Nephron progenitor cell (in vitro differentiated cells): Measurements from ENCODE around the gene CHM.

ENCODE experiments used
- DNase-seq: peaks from one replicate; pipeline ENCODE4 v3.0.0; 2021
- H3K27ac Mint-ChIP-seq: 2 replicates; pipeline ENCODE4 v1.8.0; 2021; ENCODE audit warnings: mild to moderate bottlenecking, moderate library complexity, mixed read lengths
- H3K27me3 Mint-ChIP-seq: 2 replicates; pipeline ENCODE4 v1.8.0; 2021; ENCODE audit warnings: mild to moderate bottlenecking, low read depth, mixed read lengths; ENCODE audit not compliant: poor library complexity
- H3K36me3 Mint-ChIP-seq: 2 replicates; pipeline ENCODE4 v1.8.0; 2021; ENCODE audit warnings: low read depth, mixed read lengths
- H3K4me1 Mint-ChIP-seq: 2 replicates; pipeline ENCODE4 v1.8.0; 2021; ENCODE audit warnings: mixed read lengths
- H3K4me3 Mint-ChIP-seq: 2 replicates; pipeline ENCODE4 v1.8.0; 2021; ENCODE audit warnings: mild to moderate bottlenecking, moderate library complexity, mixed read lengths
- H3K9me3 Mint-ChIP-seq: 2 replicates; pipeline ENCODE4 v1.8.0; 2021; ENCODE audit warnings: mild to moderate bottlenecking, moderate library complexity, mixed read lengths
- CTCF ChIP-seq: fragments of 200-600 bp; sonication (generic); IDR thresholded peaks from 2 replicates; pipeline ENCODE4 v1.5.0; 2021; ENCODE audit warnings: antibody characterized with exemption

Gene CHM

GRCh38 chrX:86047936-86048280 lies 550 bp upstream of the CHM start:
- no peak for TF ChIP-seq CTCF
- H3K9me3 Mint-ChIP-seq, result peaks cover 11% of the 10 kb centered on the region
- no peaks in the 10 kb centered on the region for H3K27me3 Mint-ChIP-seq
- H3K27ac Mint-ChIP-seq, result no peak overlapping the region
- H3K4me1 Mint-ChIP-seq, result peaks cover 11% of the 10 kb centered on the region
- H3K4me3 Mint-ChIP-seq, result no peak overlapping the region
- no peak for DNase-seq
- peaks cover 19% of the 10 kb centered on the region for H3K36me3 Mint-ChIP-seq

GRCh38 chrX:86044216-86044615 lies 3.1 kb downstream of the CHM start:
- H3K27ac Mint-ChIP-seq, result no peak overlapping the region
- H3K4me3 Mint-ChIP-seq, result no peak overlapping the region
- no peak for TF ChIP-seq CTCF
- H3K9me3 Mint-ChIP-seq, result peaks cover 7% of the 10 kb centered on the region
- peaks cover 19% of the 10 kb centered on the region for H3K36me3 Mint-ChIP-seq
- peaks cover 3% of the 10 kb centered on the region for H3K27me3 Mint-ChIP-seq
- peaks cover 31% of the 10 kb centered on the region for H3K4me1 Mint-ChIP-seq
- DNase-seq, result no peak

- no peak for DNase-seq
- Mint-ChIP-seq H3K9me3 (peaks cover 6% of the 10 kb centered on the region), H3K36me3 (peaks cover 36% of the 10 kb centered on the region), H3K27me3 (peaks cover 3% of the 10 kb centered on the region), H3K27ac (peak overlapping the region; percentile 42), H3K4me3 (peak overlapping the region; percentile 51), H3K4me1 (peaks cover 20% of the 10 kb centered on the region)
- TF ChIP-seq CTCF, result no peak
Measured at GRCh38 chrX:86039625-86040568, 7.5 kb downstream of the CHM start.

GRCh38 chrX:86033385-86033784 lies 14.0 kb downstream of the CHM start:
- Mint-ChIP-seq H3K36me3 (peaks cover 53% of the 10 kb centered on the region), H3K9me3 (peaks cover 6% of the 10 kb centered on the region), H3K4me3 (no peak overlapping the region), H3K27ac (no peak overlapping the region), H3K4me1 (no peaks in the 10 kb centered on the region), H3K27me3 (peaks cover 3% of the 10 kb centered on the region)
- no peak for TF ChIP-seq CTCF
- DNase-seq, result no peak

GRCh38 chrX:86028681-86029080 lies 18.7 kb downstream of the CHM start:
- H3K27me3 Mint-ChIP-seq, result no peaks in the 10 kb centered on the region
- no peaks in the 10 kb centered on the region for H3K4me1 Mint-ChIP-seq
- peaks cover 34% of the 10 kb centered on the region for H3K36me3 Mint-ChIP-seq
- no peak overlapping the region for H3K27ac Mint-ChIP-seq
- no peak overlapping the region for H3K4me3 Mint-ChIP-seq
- DNase-seq, result no peak
- no peak for TF ChIP-seq CTCF
- no peaks in the 10 kb centered on the region for H3K9me3 Mint-ChIP-seq

- Mint-ChIP-seq H3K4me1 (no peaks in the 10 kb centered on the region), H3K36me3 (peaks cover 32% of the 10 kb centered on the region), H3K9me3 (no peaks in the 10 kb centered on the region), H3K27ac (no peak overlapping the region), H3K27me3 (no peaks in the 10 kb centered on the region), H3K4me3 (no peak overlapping the region)
- DNase-seq, result no peak
- TF ChIP-seq CTCF, result no peak
Measured at GRCh38 chrX:86023811-86024210, 23.5 kb downstream of the CHM start.
